Endothelial cell of umbilical vein (primary cell): ENCODE data around the gene ZMYND11. TPM values are rescaled to one million over a fixed set of nuclear protein-coding genes. Genes with fewer than 3 reads are reported as not detected.

Experiments used
- BruUV-seq: library from RNA; stranded (reverse); fragments of 400-500 nt; replicated peaks from 2 replicates; lab custom pipeline; 2021; lab: Mats Ljungman, UMichigan
- CTCF ChIA-PET: fragments of 300-600, 350-600 bp; sonication (Branson Sonifier 250); formaldehyde crosslinking; loops from one replicate; lab custom pipeline; 2021; ENCODE audit warnings: antibody characterized with exemption, inconsistent platforms; lab: Charles Lee
- POLR2A ChIA-PET: fragments of 300-600, 350-600 bp; sonication (Branson Sonifier 250); formaldehyde crosslinking; loops from one replicate; lab custom pipeline; 2021; ENCODE audit warnings: antibody characterized with exemption, inconsistent platforms; lab: Charles Lee
- DNase-seq: peaks from one replicate; pipeline ENCODE4 v3.0.0-alpha.2; 2011; ENCODE audit warnings: low read depth, low spot score
- FAIRE-seq: peaks from 2 replicates; lab custom pipeline; 2011; peaks lifted over from hg19 to GRCh38; lab: Jason Lieb, UNC
- H2AFZ ChIP-seq: 2 replicates; pipeline ENCODE4 v1.6.0; 2012; ENCODE audit warnings: low read depth, low read length, control low read depth, inconsistent platforms
- H3K27ac ChIP-seq: 2 replicates; pipeline ENCODE4 v1.5.1; 2011; ENCODE audit warnings: low read depth, mild to moderate bottlenecking, control low read depth, low read length, moderate library complexity; ENCODE audit not compliant: insufficient read depth
- H3K27me3 ChIP-seq, 2 experiments: 2 replicates each; pipeline versions ENCODE4 v1.6.0 to v1.6.1; 2011; ENCODE audit warnings: low read length in 2 of 2, mixed read lengths in 1 of 2; ENCODE audit not compliant: control insufficient read depth in 2 of 2, insufficient read depth in 2 of 2
- H3K36me3 ChIP-seq, 2 experiments: 2 replicates in 1 of 2; 3 replicates in 1 of 2; pipeline ENCODE4 v1.5.1; 2011; ENCODE audit warnings: low read length in 2 of 2, mild to moderate bottlenecking in 1 of 2, moderate library complexity in 1 of 2; ENCODE audit not compliant: control insufficient read depth in 2 of 2, insufficient read depth in 2 of 2; ENCODE audit errors: extremely low read depth in 1 of 2
- H3K4me1 ChIP-seq: 3 replicates; pipeline ENCODE4 v1.5.1; 2011; ENCODE audit warnings: mild to moderate bottlenecking, low read length; ENCODE audit not compliant: control insufficient read depth, insufficient read depth; ENCODE audit errors: extremely low read depth
- H3K4me2 ChIP-seq: 2 replicates; pipeline ENCODE4 v1.6.1; 2011; ENCODE audit warnings: low read length, control low read depth, mixed read lengths; ENCODE audit not compliant: insufficient read depth
- H3K4me3 ChIP-seq, 3 experiments: fragments of 200-600 bp in 1 of 3; sonication (generic), shearing (Covaris generic) in 1 of 3; replicated peaks in 1 of 3; 2 replicates each; pipeline ENCODE4 v1.5.1; 2011 to 2016; ENCODE audit warnings: control low read depth in 3 of 3, low read length in 3 of 3, mild to moderate bottlenecking in 2 of 3, inconsistent platforms in 1 of 3, low read depth in 1 of 3, moderate library complexity in 1 of 3; ENCODE audit not compliant: insufficient read depth in 1 of 3
- H3K79me2 ChIP-seq: 2 replicates; pipeline ENCODE4 v1.6.0; 2012; ENCODE audit warnings: low read length, inconsistent platforms; ENCODE audit not compliant: control insufficient read depth, insufficient read depth
- H3K9ac ChIP-seq: replicated peaks from 2 replicates; pipeline ENCODE3; 2011; ENCODE audit warnings: low read length, control low read depth; ENCODE audit not compliant: insufficient read depth; ENCODE audit errors: extremely low read depth
- H3K9me1 ChIP-seq: replicated peaks from 3 replicates; pipeline ENCODE4 v1.6.0; 2011; ENCODE audit warnings: mild to moderate bottlenecking, low read length; ENCODE audit not compliant: control insufficient read depth, insufficient read depth; ENCODE audit errors: extremely low read depth
- H3K9me3 ChIP-seq: replicated peaks from 2 replicates; pipeline ENCODE4 v1.5.1; 2012; ENCODE audit warnings: low read length, inconsistent platforms; ENCODE audit not compliant: control insufficient read depth, insufficient read depth
- H4K20me1 ChIP-seq: replicated peaks from 2 replicates; pipeline ENCODE3; 2011; ENCODE audit warnings: mild to moderate bottlenecking, low read length; ENCODE audit not compliant: control insufficient read depth, insufficient read depth; ENCODE audit errors: extremely low read depth
- EZH2 ChIP-seq: IDR thresholded peaks from 2 replicates; pipeline ENCODE4 v1.6.1; 2012; ENCODE audit warnings: borderline replicate concordance, low read depth, mild to moderate bottlenecking, moderate library complexity, low read length, inconsistent platforms; ENCODE audit not compliant: severe bottlenecking
- FOS ChIP-seq: IDR thresholded peaks from 2 replicates; pipeline ENCODE4 v1.6.1; 2011; ENCODE audit warnings: mild to moderate bottlenecking, low read length, moderate library complexity, borderline replicate concordance; ENCODE audit not compliant: insufficient read depth
- GATA2 ChIP-seq: IDR thresholded peaks from 2 replicates; pipeline ENCODE4 v1.7.0; 2011; ENCODE audit warnings: low read depth, mild to moderate bottlenecking, moderate library complexity, mixed read lengths, low read length; ENCODE audit not compliant: insufficient read length, insufficient read depth
- JUN ChIP-seq: IDR thresholded peaks from 2 replicates; pipeline ENCODE4 v1.6.1; 2011; ENCODE audit warnings: borderline replicate concordance, low read depth; ENCODE audit not compliant: insufficient read length, insufficient read depth
- MYC ChIP-seq: IDR thresholded peaks from one replicate; pipeline ENCODE4 v1.6.1; 2011; ENCODE audit warnings: mild to moderate bottlenecking, low read depth, low read length
- POLR2A ChIP-seq: IDR thresholded peaks from 2 replicates; pipeline ENCODE4 v1.6.1; 2012; ENCODE audit warnings: low read depth, mild to moderate bottlenecking, control low read depth, low read length
- POLR2AphosphoS5 ChIP-seq: IDR thresholded peaks from 2 replicates; pipeline ENCODE4 v1.6.1; 2012; ENCODE audit warnings: low read depth, mild to moderate bottlenecking, control low read depth, low read length, moderate library complexity; ENCODE audit not compliant: insufficient read depth
- dilution Hi-C: fragments of 300-500 bp; cut with MboI; formaldehyde crosslinking; loops from one replicate; pipeline ENCODE4 v1.15.0; 2019; ENCODE audit warnings: low sequenced_read_pairs; ENCODE audit not compliant: extremely low pct_ligation_motif_present
- intact Hi-C: fragments of 100-400 bp; cut with micrococcal nuclease; formaldehyde crosslinking; loops from one replicate; pipeline ENCODE4 v1.10.0; 2022
- polyA plus RNA-seq, 4 experiments: library from polyadenylated mRNA; depleted of rRNA in 3 of 4; stranded (reverse) in 3 of 4; unstranded in 1 of 4; fragments of >200 nt; gene quantifications; 2 replicates each; pipeline versions ENCODE4 v1.2.1 to v1.2.3, GENCODE V29; 2011 to 2012; ENCODE audit warnings: missing spikeins in 1 of 4
- total RNA-seq: library from RNA; stranded (reverse); gene quantifications from 2 replicates; pipeline ENCODE4 v1.2.3, GENCODE V29; 2021
- TF ChIP-seq, protein P1 (sequence below), 2 donors: IDR thresholded peaks; 1 replicate in 1 of 2; 2 replicates in 1 of 2; pipeline ENCODE4 v1.5.1; 2011; ENCODE audit warnings: low read length in 2 of 2, mild to moderate bottlenecking in 2 of 2, moderate library complexity in 2 of 2, control low read depth in 1 of 2, inconsistent platforms in 1 of 2, low read depth in 1 of 2; ENCODE audit not compliant: insufficient read depth in 1 of 2; ENCODE audit errors: extremely low read depth in 1 of 2
- TF ChIP-seq, protein P2 (sequence below): IDR thresholded peaks from 2 replicates; pipeline ENCODE4 v1.6.1; 2011; ENCODE audit not compliant: insufficient read depth, insufficient read length

ZMYND11 gene
- total and polyA plus RNA-seq, 2 donors (not counting 3 experiments of a cell fraction or from before 2014, with no cell fraction given): 17.0 to 56.0 TPM

DNA sequence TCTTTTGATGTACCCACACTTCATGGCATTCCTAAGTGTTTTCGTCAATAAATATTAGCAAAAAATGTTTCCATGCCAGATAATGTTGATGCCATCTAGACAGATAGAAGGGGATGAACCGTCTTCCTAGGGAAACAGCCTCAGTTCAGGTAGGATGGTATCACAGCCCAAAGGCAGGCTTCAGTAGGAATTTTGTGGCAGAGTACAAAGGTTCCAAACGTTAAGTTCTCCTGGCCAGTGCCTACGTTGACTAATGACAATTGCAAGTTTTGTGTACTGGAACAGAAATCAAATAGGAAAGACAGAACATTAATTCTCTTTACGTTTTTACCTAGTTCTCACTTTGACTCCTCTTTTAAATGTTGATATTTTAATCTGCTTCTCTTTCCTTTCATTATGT is 75.0 kb downstream of the ZMYND11 start:
- BruUV-seq: no TSS peak
- Histone ChIP-seq H3K9ac (no peak overlapping the region), H3K27me3 (no peaks in the 10 kb centered on the region), H4K20me1 (no peaks in the 10 kb centered on the region), H3K79me2 (peaks cover 3% of the 10 kb centered on the region), H3K4me3 (no peak overlapping the region), H3K4me2 (no peak overlapping the region), H2AFZ (no peak overlapping the region), H3K27ac (no peak overlapping the region), H3K36me3 (no peaks in the 10 kb centered on the region), H3K4me1 (no peaks in the 10 kb centered on the region), H3K9me3 (no peaks in the 10 kb centered on the region), H3K9me1 (no peaks in the 10 kb centered on the region)
- no peak for DNase-seq
- ChIA-PET POLR2A (no interaction called here), CTCF (interaction anchor here (0.7 to 1.2 kb wide), 4 partner anchors 10 to 74 kb away, joined by 3 read pairs; no protein-coding TSS in a partner anchor)
- dilution Hi-C loops (no loop called here), intact Hi-C loops (no loop called here)
- TF ChIP-seq JUN: no peak
- TF ChIP-seq POLR2A: no peak
- TF ChIP-seq, protein P1, sequence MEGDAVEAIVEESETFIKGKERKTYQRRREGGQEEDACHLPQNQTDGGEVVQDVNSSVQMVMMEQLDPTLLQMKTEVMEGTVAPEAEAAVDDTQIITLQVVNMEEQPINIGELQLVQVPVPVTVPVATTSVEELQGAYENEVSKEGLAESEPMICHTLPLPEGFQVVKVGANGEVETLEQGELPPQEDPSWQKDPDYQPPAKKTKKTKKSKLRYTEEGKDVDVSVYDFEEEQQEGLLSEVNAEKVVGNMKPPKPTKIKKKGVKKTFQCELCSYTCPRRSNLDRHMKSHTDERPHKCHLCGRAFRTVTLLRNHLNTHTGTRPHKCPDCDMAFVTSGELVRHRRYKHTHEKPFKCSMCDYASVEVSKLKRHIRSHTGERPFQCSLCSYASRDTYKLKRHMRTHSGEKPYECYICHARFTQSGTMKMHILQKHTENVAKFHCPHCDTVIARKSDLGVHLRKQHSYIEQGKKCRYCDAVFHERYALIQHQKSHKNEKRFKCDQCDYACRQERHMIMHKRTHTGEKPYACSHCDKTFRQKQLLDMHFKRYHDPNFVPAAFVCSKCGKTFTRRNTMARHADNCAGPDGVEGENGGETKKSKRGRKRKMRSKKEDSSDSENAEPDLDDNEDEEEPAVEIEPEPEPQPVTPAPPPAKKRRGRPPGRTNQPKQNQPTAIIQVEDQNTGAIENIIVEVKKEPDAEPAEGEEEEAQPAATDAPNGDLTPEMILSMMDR (IDR thresholded peaks at IDR 0.05; ENCODE audit: extremely low read depth in 1 of 2, insufficient read depth in 1 of 2, low read depth in 1 of 2, low read length in 2 of 2): no peak
- FAIRE-seq: no peak

DNA sequence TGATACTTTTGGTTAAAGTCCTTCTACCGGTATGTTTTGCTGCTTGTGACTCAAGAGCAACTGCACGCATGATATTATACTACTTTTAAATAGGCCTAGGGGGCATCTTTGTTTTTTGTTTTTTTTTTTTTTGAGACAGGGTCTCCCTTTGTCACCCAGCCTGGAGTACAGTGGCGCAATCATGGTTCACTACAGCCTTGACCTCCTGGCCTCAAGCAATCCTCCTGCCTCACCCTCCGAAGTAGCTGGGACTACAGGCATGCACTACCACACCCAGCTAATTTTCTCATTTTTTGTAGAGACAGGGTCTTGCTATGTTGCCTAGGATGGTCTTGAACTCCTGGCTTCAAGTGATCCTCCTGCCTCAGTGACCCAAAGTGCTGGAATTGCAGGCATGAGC is 80.2 kb downstream of the ZMYND11 start:
- H3K27ac ChIP-seq: no peak overlapping the region
- H2AFZ ChIP-seq: no peak overlapping the region
- no peaks in the 10 kb centered on the region for H3K79me2 ChIP-seq
- ChIA-PET CTCF (no interaction called here), POLR2A (no interaction called here)
- dilution Hi-C loops (no loop called here), intact Hi-C loops (no loop called here)
- DNase-seq (no peak), FAIRE-seq (no peak)
- TF ChIP-seq FOS: no peak
- TF ChIP-seq JUN: no peak
- TF ChIP-seq MYC: no peak
- TF ChIP-seq POLR2A: no peak
- TF ChIP-seq, protein P2, sequence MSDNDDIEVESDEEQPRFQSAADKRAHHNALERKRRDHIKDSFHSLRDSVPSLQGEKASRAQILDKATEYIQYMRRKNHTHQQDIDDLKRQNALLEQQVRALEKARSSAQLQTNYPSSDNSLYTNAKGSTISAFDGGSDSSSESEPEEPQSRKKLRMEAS: no peak
- no peak for TF ChIP-seq GATA2
- TF ChIP-seq, protein P1 (IDR thresholded peaks at IDR 0.05; ENCODE audit: extremely low read depth in 1 of 2, insufficient read depth in 1 of 2, low read depth in 1 of 2, low read length in 2 of 2): no peak
- TF ChIP-seq POLR2AphosphoS5: no peak
- no peak for TF ChIP-seq EZH2
- no peaks in the 10 kb centered on the region for H3K9me3 ChIP-seq
- H3K4me3 ChIP-seq: no peak overlapping the region
- H3K36me3 ChIP-seq: no peaks in the 10 kb centered on the region
- peaks cover 2% of the 10 kb centered on the region for H4K20me1 ChIP-seq
- H3K4me1 ChIP-seq: peaks cover 4% of the 10 kb centered on the region
- H3K9ac ChIP-seq: no peak overlapping the region
- no peak overlapping the region for H3K4me2 ChIP-seq
- no peaks in the 10 kb centered on the region for H3K9me1 ChIP-seq
- H3K27me3 ChIP-seq: no peaks in the 10 kb centered on the region
- BruUV-seq: no TSS peak
